Subcutaneous adipose tissue (tissue), 4 donors: ENCODE results near the gene CYP39A1. TPM values are rescaled to one million over a fixed set of nuclear protein-coding genes. Genes with fewer than 3 reads are reported as not detected.

Experiments
- total RNA-seq, 4 donors: library from RNA; depleted of rRNA; stranded (reverse); fragments of >200 nt; gene quantifications; one replicate each; pipeline ENCODE4 v1.1.0, GENCODE V29; 2016
- TF ChIP-seq, protein P1 (sequence below): fragments of 450-650 bp; IDR thresholded peaks from one replicate; pipeline ENCODE4 v1.5.1; 2016; ENCODE audit warnings: low read depth, mild to moderate bottlenecking, control low read depth, antibody characterized with exemption, moderate library complexity

Gene CYP39A1
- total RNA-seq, 4 donors from 2014 or later = 0.88 to 2.0 (median 1.1) TPM

DNA sequence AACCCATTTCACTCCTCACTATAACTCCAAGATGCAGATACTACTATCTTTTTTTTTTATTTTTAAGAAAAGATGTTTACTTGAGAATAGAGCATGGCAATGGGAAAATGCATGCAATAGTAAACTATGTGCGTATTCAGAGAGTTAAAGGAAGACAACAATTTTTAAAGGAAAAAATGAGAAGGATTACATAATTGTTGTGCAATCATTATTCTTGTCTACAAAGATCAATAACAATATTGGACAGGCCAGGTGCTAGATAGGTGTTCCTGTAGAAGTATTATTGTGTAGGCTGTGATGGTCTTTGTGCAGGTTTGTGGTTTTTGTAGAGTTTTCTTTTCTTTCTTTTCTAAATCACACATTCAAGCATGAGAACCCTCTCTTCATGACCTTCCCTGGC lies 20.6 kb downstream of the CYP39A1 start:
- TF ChIP-seq, protein P1, sequence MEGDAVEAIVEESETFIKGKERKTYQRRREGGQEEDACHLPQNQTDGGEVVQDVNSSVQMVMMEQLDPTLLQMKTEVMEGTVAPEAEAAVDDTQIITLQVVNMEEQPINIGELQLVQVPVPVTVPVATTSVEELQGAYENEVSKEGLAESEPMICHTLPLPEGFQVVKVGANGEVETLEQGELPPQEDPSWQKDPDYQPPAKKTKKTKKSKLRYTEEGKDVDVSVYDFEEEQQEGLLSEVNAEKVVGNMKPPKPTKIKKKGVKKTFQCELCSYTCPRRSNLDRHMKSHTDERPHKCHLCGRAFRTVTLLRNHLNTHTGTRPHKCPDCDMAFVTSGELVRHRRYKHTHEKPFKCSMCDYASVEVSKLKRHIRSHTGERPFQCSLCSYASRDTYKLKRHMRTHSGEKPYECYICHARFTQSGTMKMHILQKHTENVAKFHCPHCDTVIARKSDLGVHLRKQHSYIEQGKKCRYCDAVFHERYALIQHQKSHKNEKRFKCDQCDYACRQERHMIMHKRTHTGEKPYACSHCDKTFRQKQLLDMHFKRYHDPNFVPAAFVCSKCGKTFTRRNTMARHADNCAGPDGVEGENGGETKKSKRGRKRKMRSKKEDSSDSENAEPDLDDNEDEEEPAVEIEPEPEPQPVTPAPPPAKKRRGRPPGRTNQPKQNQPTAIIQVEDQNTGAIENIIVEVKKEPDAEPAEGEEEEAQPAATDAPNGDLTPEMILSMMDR = no peak

DNA sequence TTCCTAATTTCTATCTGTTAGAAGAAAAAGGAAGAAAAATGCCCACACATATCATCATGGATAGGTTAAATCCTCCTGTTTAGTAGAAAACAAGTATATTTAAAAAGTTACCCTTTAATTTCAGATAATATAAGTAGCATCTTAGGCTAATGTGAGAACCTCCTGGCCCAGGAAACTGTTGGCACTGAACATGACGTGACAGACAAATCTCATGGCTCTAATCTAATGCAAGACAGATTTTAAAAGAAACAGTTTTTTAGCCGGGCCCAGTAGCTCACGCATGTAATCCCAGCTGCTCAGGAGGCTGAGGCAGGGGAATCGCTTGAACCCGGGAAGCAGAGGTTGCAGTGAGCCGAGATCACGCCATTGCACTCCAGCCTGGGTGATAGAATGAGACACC lies 22.9 kb downstream of the CYP39A1 start:
- TF ChIP-seq, protein P1 = no peak

- TF ChIP-seq, protein P1 = no peak
Measured at GRCh38 chr6:46628976-46629375, 23.6 kb downstream of the CYP39A1 start.

DNA sequence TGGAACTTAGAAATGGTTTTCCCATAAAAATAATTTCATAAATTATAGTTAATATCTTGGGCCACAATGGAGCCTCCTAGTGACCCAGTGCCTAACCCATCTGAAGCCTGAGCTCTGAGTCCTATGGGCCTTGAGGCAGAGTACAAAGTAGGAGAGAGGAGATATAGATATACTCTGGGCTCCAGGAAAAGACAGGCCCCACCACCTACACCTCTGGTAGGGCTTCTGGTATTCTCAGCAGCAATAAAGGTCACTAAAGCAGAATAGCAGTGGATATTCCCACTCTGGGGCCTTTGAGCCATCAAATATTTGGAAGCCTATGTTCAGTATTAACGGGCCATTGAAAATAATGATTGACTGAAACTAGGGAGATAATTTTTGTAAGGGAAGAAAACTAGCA lies 24.1 kb downstream of the CYP39A1 start:
- TF ChIP-seq, protein P1 = no peak

DNA sequence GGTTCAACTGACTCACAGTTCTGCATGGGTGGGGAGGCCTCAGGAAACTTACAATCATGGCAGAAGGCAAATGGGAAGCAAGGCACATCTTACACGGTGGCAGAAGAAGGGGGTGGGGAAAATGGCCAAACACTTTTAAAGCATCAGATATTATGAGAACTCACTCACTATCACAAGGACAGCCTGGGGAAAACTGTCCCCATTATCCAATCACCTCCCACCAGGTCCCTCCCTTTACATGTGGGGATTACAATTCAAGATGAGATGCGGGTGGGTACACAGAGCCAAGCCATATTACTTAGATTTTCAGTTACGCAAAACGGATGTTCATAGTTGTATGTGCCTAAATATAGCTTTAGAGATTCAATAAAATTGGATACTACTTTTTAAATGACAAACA lies 25.6 kb downstream of the CYP39A1 start:
- TF ChIP-seq, protein P1 = no peak

- TF ChIP-seq, protein P1 = no peak
Measured at GRCh38 chr6:46626228-46626909, 26.2 kb downstream of the CYP39A1 start.

DNA sequence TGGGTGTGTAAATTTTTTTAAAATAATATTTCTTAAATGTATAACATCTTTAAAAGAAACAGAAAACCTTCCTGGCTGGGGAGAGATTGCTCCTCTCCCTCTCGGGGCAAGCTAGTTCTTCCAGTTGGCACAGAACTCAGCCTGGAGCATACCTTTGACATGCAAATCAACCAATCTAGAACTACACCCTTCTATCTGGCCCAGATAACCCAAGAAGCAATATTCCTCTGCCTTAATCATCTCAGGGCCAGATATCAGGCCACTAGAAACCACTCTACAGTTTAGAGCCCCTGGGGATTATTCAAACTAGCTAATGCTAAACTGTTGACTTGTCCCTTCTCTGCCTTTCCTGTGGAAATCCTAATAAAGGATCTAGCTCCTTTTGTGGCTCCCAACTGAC lies 33.9 kb downstream of the CYP39A1 start:
- TF ChIP-seq, protein P1 = no peak
